NCI-H526 (cell line): ENCODE results near the gene SRSF12.
"Not testable (repeated sequence)": the region's sequence is repeated elsewhere in the genome, so short reads cannot be mapped to it uniquely, and the experiment has no call there.

ENCODE experiments used
- DNase-seq, 2 experiments: peaks; one replicate each; lab custom pipeline; 2025; lab: John Stamatoyannopoulos, UW

SRSF12 gene

GRCh38 chr6:89073014-89073620 is 44.8 kb downstream of the SRSF12 start:
- DNase-seq = no peak

GRCh38 chr6:89071036-89071435 is 46.8 kb downstream of the SRSF12 start:
- no peak for DNase-seq

GRCh38 chr6:89069536-89070163 is 48.2 kb downstream of the SRSF12 start:
- no peak for DNase-seq

- no peak for DNase-seq
These were observed 49.2 kb downstream of the SRSF12 start for GRCh38 chr6:89068695-89069094.

- DNase-seq = no peak
These were observed 50.1 kb downstream of the SRSF12 start for GRCh38 chr6:89067796-89068195.

GRCh38 chr6:89066940-89067646 is 50.8 kb downstream of the SRSF12 start:
- DNase-seq = no peak

- DNase-seq = not testable (repeated sequence)
These were observed 51.8 kb downstream of the SRSF12 start for GRCh38 chr6:89066121-89066520.

- not testable (repeated sequence) for DNase-seq
These were observed 52.9 kb downstream of the SRSF12 start for GRCh38 chr6:89064931-89065330.

- DNase-seq = no peak
These were observed 54.0 kb downstream of the SRSF12 start for GRCh38 chr6:89063881-89064280.

GRCh38 chr6:89059227-89059626 is 58.6 kb downstream of the SRSF12 start:
- DNase-seq = no peak

GRCh38 chr6:89058627-89059026 is 59.2 kb downstream of the SRSF12 start:
- no peak for DNase-seq

GRCh38 chr6:89057759-89058158 is 60.1 kb downstream of the SRSF12 start:
- no peak for DNase-seq

GRCh38 chr6:89054208-89054607 is 63.7 kb downstream of the SRSF12 start:
- no peak for DNase-seq

GRCh38 chr6:89051676-89052075 is 66.2 kb downstream of the SRSF12 start:
- no peak for DNase-seq

GRCh38 chr6:89050697-89051096 is 67.2 kb downstream of the SRSF12 start:
- DNase-seq = no peak

GRCh38 chr6:89050155-89050554 is 67.7 kb downstream of the SRSF12 start:
- DNase-seq = no peak

- DNase-seq = no peak
These were observed 68.9 kb downstream of the SRSF12 start for GRCh38 chr6:89048985-89049384.

GRCh38 chr6:89048288-89048923 is 69.5 kb downstream of the SRSF12 start:
- DNase-seq = no peak

GRCh38 chr6:89047473-89047872 is 70.4 kb downstream of the SRSF12 start:
- DNase-seq = no peak
